ENCODE results near the gene F7. TPM values are rescaled to one million over a fixed set of nuclear protein-coding genes. Genes with fewer than 3 reads are reported as not detected.
"Not testable (repeated sequence)": the region's sequence is repeated elsewhere in the genome, so short reads cannot be mapped to it uniquely, and the experiment has no call there.

F7 gene
- total and polyA plus RNA-seq, 4 donors, result 0.04 to 0.26 (median 0.14) TPM

- Histone ChIP-seq H3K4me1 (ENCODE audit: control insufficient read depth in 5 of 5, insufficient read depth in 5 of 5, low read length in 5 of 5) (peaks cover 0 to 6% (median 0%) of the 10 kb centered on the region in 5 donors), H3K9me3 (ENCODE audit: control insufficient read depth in 4 of 4, insufficient read depth in 3 of 4, low read length in 3 of 4) (no peaks in the 10 kb centered on the region), H3K4me3 (no peak overlapping the region), H3K27me3 (ENCODE audit: control insufficient read depth in 3 of 3, insufficient read depth in 3 of 3, low read length in 2 of 3) (peaks cover 0 to 10% (median 2%) of the 10 kb centered on the region in 3 donors), H3K9ac (ENCODE audit: insufficient read depth in 1 of 2, low read length in 2 of 2) (no peak overlapping the region), H3K27ac (ENCODE audit: low read depth in 1 of 2, low read length in 1 of 2) (no peak overlapping the region), H3K36me3 (ENCODE audit: control insufficient read depth in 4 of 4, insufficient read depth in 4 of 4, low read length in 4 of 4) (peaks cover 0 to 5% (median 0%) of the 10 kb centered on the region in 4 donors)
- DNase-seq (no peak), ATAC-seq (ENCODE audit: insufficient read depth, low FRiP score) (no peak)
- TF ChIP-seq CTCF (IDR thresholded peaks at IDR 0.05; ENCODE audit: control extremely low read depth, extremely low read depth), result no peak
- 91 to 96% methylated on average over 11 of the region's 11 CpGs for WGBS, 2 donors
These were observed 6.4 kb upstream of the F7 start for GRCh38 chr13:113099142-113099541.

GRCh38 chr13:113102302-113102701 lies 3.3 kb upstream of the F7 start:
- WGBS, 2 donors, result 72 to 88% methylated on average over 10 of the region's 10 CpGs
- H3K27ac ChIP-seq (ENCODE audit: low read depth in 1 of 2, low read length in 1 of 2); H3K36me3 ChIP-seq (ENCODE audit: control insufficient read depth in 4 of 4, insufficient read depth in 4 of 4, low read length in 4 of 4); H3K27me3 ChIP-seq (ENCODE audit: control insufficient read depth in 3 of 3, insufficient read depth in 3 of 3, low read length in 2 of 3); H3K9me3 ChIP-seq (ENCODE audit: control insufficient read depth in 4 of 4, insufficient read depth in 3 of 4, low read length in 3 of 4); H3K4me3 ChIP-seq; H3K9ac ChIP-seq (ENCODE audit: insufficient read depth in 1 of 2, low read length in 2 of 2); DNase-seq; ATAC-seq (ENCODE audit: insufficient read depth, low FRiP score); H3K4me1 ChIP-seq (ENCODE audit: control insufficient read depth in 5 of 5, insufficient read depth in 5 of 5, low read length in 5 of 5): not testable (repeated sequence)

- WGBS, 2 donors, result 82 to 88% methylated on average over 12 of the region's 12 CpGs
- Histone ChIP-seq H3K4me3 (no peak overlapping the region), H3K9me3 (ENCODE audit: control insufficient read depth in 4 of 4, insufficient read depth in 3 of 4, low read length in 3 of 4) (no peaks in the 10 kb centered on the region), H3K36me3 (ENCODE audit: control insufficient read depth in 4 of 4, insufficient read depth in 4 of 4, low read length in 4 of 4) (no peaks in the 10 kb centered on the region), H3K9ac (ENCODE audit: insufficient read depth in 1 of 2, low read length in 2 of 2) (no peak overlapping the region), H3K27ac (ENCODE audit: low read depth in 1 of 2, low read length in 1 of 2) (no peak overlapping the region), H3K4me1 (ENCODE audit: control insufficient read depth in 5 of 5, insufficient read depth in 5 of 5, low read length in 5 of 5) (peaks cover 0 to 9% (median 6%) of the 10 kb centered on the region in 5 donors), H3K27me3 (ENCODE audit: control insufficient read depth in 3 of 3, insufficient read depth in 3 of 3, low read length in 2 of 3) (peaks cover 0 to 10% (median 2%) of the 10 kb centered on the region in 3 donors)
- TF ChIP-seq CTCF (IDR thresholded peaks at IDR 0.05; ENCODE audit: control extremely low read depth, extremely low read depth), result no peak
- no peak for ATAC-seq (ENCODE audit: insufficient read depth, low FRiP score)
- no peak for DNase-seq
These were observed 2.9 kb upstream of the F7 start for GRCh38 chr13:113102727-113103126.

- DNase-seq, result no peak
- no peak overlapping the region for H3K4me3 ChIP-seq
- no peak for TF ChIP-seq CTCF (IDR thresholded peaks at IDR 0.05; ENCODE audit: control extremely low read depth, extremely low read depth)
- ATAC-seq (ENCODE audit: insufficient read depth, low FRiP score), result no peak
- peaks cover 0 to 9% (median 0%) of the 10 kb centered on the region in 5 donors for H3K4me1 ChIP-seq (ENCODE audit: control insufficient read depth in 5 of 5, insufficient read depth in 5 of 5, low read length in 5 of 5)
- no peak overlapping the region for H3K9ac ChIP-seq (ENCODE audit: insufficient read depth in 1 of 2, low read length in 2 of 2)
- peaks cover 0 to 9% (median 2%) of the 10 kb centered on the region in 3 donors for H3K27me3 ChIP-seq (ENCODE audit: control insufficient read depth in 3 of 3, insufficient read depth in 3 of 3, low read length in 2 of 3)
- H3K27ac ChIP-seq (ENCODE audit: low read depth in 1 of 2, low read length in 1 of 2), result no peak overlapping the region
- H3K36me3 ChIP-seq (ENCODE audit: control insufficient read depth in 4 of 4, insufficient read depth in 4 of 4, low read length in 4 of 4), result no peaks in the 10 kb centered on the region
- 72 to 74% methylated on average over 8 to 9 of the region's 9 CpGs for WGBS, 2 donors
- no peaks in the 10 kb centered on the region for H3K9me3 ChIP-seq (ENCODE audit: control insufficient read depth in 4 of 4, insufficient read depth in 3 of 4, low read length in 3 of 4)
These were observed 1.9 kb upstream of the F7 start for GRCh38 chr13:113103646-113104045.
